Lower leg skin (tissue), 3 donors: ENCODE results near the gene BMP8B.

Experiments used
- POLR2A ChIP-seq, 2 donors: fragments of 450-650 bp; IDR thresholded peaks; one replicate each; pipeline ENCODE4 v1.6.1; 2016 to 2017; ENCODE audit warnings: antibody characterized with exemption in 2 of 2, mild to moderate bottlenecking in 1 of 2, moderate library complexity in 1 of 2
- TF ChIP-seq, protein P1 (sequence below), 3 donors: fragments of 450-650 bp; IDR thresholded peaks; one replicate each; pipeline ENCODE4 v1.5.1; 2016; ENCODE audit warnings: antibody characterized with exemption in 3 of 3, mild to moderate bottlenecking in 3 of 3, moderate library complexity in 2 of 3

DNA sequence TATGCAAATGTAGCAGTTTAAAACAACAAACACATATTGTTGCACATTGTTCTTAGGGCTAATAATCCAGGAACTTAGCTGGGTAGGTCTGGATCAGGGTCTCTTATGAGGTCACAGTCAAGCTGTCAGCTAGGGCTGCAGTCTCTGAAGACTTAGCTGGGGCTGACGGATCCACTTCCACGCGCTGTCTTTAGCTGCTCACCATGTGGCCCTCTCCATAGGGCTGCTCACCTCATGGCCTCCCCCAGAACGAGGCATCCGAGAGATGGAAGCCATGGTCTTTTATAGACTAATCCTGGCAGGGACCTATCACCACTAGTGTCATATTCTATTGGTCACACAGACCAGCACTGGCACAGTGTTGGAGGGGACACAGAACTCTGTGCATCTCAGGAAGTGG is 8.8 kb downstream of the BMP8B start:
- TF ChIP-seq, protein P1, sequence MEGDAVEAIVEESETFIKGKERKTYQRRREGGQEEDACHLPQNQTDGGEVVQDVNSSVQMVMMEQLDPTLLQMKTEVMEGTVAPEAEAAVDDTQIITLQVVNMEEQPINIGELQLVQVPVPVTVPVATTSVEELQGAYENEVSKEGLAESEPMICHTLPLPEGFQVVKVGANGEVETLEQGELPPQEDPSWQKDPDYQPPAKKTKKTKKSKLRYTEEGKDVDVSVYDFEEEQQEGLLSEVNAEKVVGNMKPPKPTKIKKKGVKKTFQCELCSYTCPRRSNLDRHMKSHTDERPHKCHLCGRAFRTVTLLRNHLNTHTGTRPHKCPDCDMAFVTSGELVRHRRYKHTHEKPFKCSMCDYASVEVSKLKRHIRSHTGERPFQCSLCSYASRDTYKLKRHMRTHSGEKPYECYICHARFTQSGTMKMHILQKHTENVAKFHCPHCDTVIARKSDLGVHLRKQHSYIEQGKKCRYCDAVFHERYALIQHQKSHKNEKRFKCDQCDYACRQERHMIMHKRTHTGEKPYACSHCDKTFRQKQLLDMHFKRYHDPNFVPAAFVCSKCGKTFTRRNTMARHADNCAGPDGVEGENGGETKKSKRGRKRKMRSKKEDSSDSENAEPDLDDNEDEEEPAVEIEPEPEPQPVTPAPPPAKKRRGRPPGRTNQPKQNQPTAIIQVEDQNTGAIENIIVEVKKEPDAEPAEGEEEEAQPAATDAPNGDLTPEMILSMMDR (IDR thresholded peaks at IDR 0.05), result no peak
- no peak for TF ChIP-seq POLR2A (IDR thresholded peaks at IDR 0.05)
